K562 (cell line): ENCODE measurements around the gene FBXW12. TPM values are rescaled to one million over a fixed set of nuclear protein-coding genes. Genes with fewer than 3 reads are reported as not detected.

Experiments
- ATAC-seq: fragments of 200-7000 bp; cut with Tn5 transposase; 3 replicates; pipeline ENCODE4 v1.9.1; 2020; ENCODE audit warnings: moderate library complexity
- BruUV-seq: library from RNA; stranded (reverse); fragments of 400-500 nt; replicated peaks from 2 replicates; lab custom pipeline; 2021; lab: Mats Ljungman, UMichigan
- CTCF ChIA-PET: fragments of 300-600 bp; formaldehyde crosslinking; extraction: SDS; loops from one replicate; lab custom pipeline; 2021; ENCODE audit warnings: low intra/inter-chr PET ratio; lab: Yijun Ruan, JAX
- POLR2A ChIA-PET: fragments of 300-600, 350-650 bp; sonication (Branson Sonifier 250); formaldehyde crosslinking; extraction: SDS; loops from one replicate; lab custom pipeline; 2021; ENCODE audit warnings: antibody characterized with exemption, inconsistent platforms; lab: Yijun Ruan, JAX
- DNase-seq, 4 experiments: peaks; one replicate each; pipeline versions ENCODE4 v3.0.0 to v3.0.0-alpha.2; 2011 to 2018; ENCODE audit warnings: low spot score in 3 of 4, mixed read lengths in 3 of 4; ENCODE audit errors: extremely low read depth in 1 of 4
- FAIRE-seq: peaks from 2 replicates; lab custom pipeline; 2011; peaks lifted over from hg19 to GRCh38; lab: Jason Lieb, UNC
- H2AFZ ChIP-seq: 2 replicates; pipeline ENCODE4 v1.6.0; 2011; ENCODE audit warnings: low read depth, low read length, control low read depth, inconsistent platforms
- H3K27ac ChIP-seq: fragments of 200-600 bp; 3 replicates; pipeline ENCODE4 v1.8.0; 2011; ENCODE audit warnings: low read depth, mild to moderate bottlenecking, control low read depth, inconsistent platforms, low read length, moderate library complexity, mixed read lengths; ENCODE audit errors: extremely low read depth
- H3K27me3 ChIP-seq, 2 experiments: fragments of 300-600 bp in 1 of 2; 2 replicates in 1 of 2; 3 replicates in 1 of 2; pipeline versions ENCODE4 v1.6.0 to v1.8.0; 2011; ENCODE audit warnings: inconsistent platforms in 2 of 2, low read length in 2 of 2, mild to moderate bottlenecking in 1 of 2, mixed read lengths in 1 of 2, moderate library complexity in 1 of 2; ENCODE audit not compliant: control insufficient read depth in 2 of 2, insufficient read depth in 2 of 2
- H3K36me3 ChIP-seq: fragments of 300-600 bp; 3 replicates; pipeline ENCODE4 v1.8.0; 2011; ENCODE audit warnings: mild to moderate bottlenecking, low read length, inconsistent platforms; ENCODE audit not compliant: control insufficient read depth, insufficient read depth
- H3K4me1 ChIP-seq, 2 experiments: fragments of 200-600 bp in 1 of 2; replicated peaks in 1 of 2; 2 replicates in 1 of 2; 3 replicates in 1 of 2; pipeline versions ENCODE4 v1.5.1 to v1.8.0; 2011; ENCODE audit warnings: inconsistent platforms in 2 of 2, low read length in 2 of 2, mild to moderate bottlenecking in 1 of 2, mixed read lengths in 1 of 2, moderate library complexity in 1 of 2; ENCODE audit not compliant: control insufficient read depth in 2 of 2, insufficient read depth in 2 of 2
- H3K4me2 ChIP-seq: 2 replicates; pipeline ENCODE4 v1.6.1; 2011; ENCODE audit warnings: low read length, control low read depth, inconsistent platforms, mixed read lengths; ENCODE audit not compliant: insufficient read depth
- H3K4me3 ChIP-seq: fragments of 200-600 bp; sonication (generic), shearing (Covaris generic); 2 replicates; pipeline ENCODE4 v1.5.1; 2016; ENCODE audit warnings: control low read depth, inconsistent platforms
- H3K79me2 ChIP-seq: fragments of 200-600 bp; 3 replicates; pipeline ENCODE4 v1.8.0; 2011; ENCODE audit warnings: low read length, inconsistent platforms; ENCODE audit not compliant: control insufficient read depth, insufficient read depth
- H3K9ac ChIP-seq, 2 experiments: 2 replicates each; pipeline versions ENCODE4 v1.6.0 to v1.6.1; 2011; ENCODE audit warnings: low read depth in 2 of 2, low read length in 2 of 2, control low read depth in 1 of 2, inconsistent platforms in 1 of 2, mild to moderate bottlenecking in 1 of 2, mixed read lengths in 1 of 2; ENCODE audit not compliant: insufficient read depth in 1 of 2
- H3K9me1 ChIP-seq: one replicate; pipeline ENCODE4 v1.6.0; 2011; ENCODE audit warnings: inconsistent platforms, mild to moderate bottlenecking, low read length, moderate library complexity; ENCODE audit not compliant: control insufficient read depth, insufficient read depth
- H3K9me3 ChIP-seq: replicated peaks from 2 replicates; pipeline ENCODE4 v1.5.1; 2011; ENCODE audit warnings: low read depth, low read length, inconsistent platforms; ENCODE audit not compliant: control insufficient read depth, insufficient read depth
- H4K20me1 ChIP-seq: replicated peaks from 2 replicates; pipeline ENCODE4 v1.6.1; 2011; ENCODE audit warnings: low read length, inconsistent platforms, mixed read lengths; ENCODE audit not compliant: control insufficient read depth, insufficient read depth
- ARID3B ChIP-seq: fragments of 250-450 bp; sonication (Bioruptor Pico); IDR thresholded peaks from 2 replicates; pipeline ENCODE4 v1.4.0; 2020; ENCODE audit warnings: borderline replicate concordance
- CBX3 ChIP-seq, 2 experiments: IDR thresholded peaks; 1 replicate in 1 of 2; 2 replicates in 1 of 2; pipeline ENCODE4 v1.6.1; 2012; ENCODE audit warnings: inconsistent platforms in 2 of 2, low read length in 2 of 2, borderline replicate concordance in 1 of 2, control low read depth in 1 of 2
- DNMT1 ChIP-seq: fragments of 450-650 bp; IDR thresholded peaks from 2 replicates; pipeline ENCODE4 v1.6.1; 2016; ENCODE audit warnings: antibody characterized with exemption, mild to moderate bottlenecking
- ELK1 ChIP-seq: sonication (generic); formaldehyde crosslinking; IDR thresholded peaks from 2 replicates; pipeline ENCODE4 v1.8.1; 2022; ENCODE audit warnings: missing genetic modification reagents
- GTF2E2 ChIP-seq: fragments of 200-800 bp; sonication (Bioruptor generic); IDR thresholded peaks from 2 replicates; pipeline ENCODE4 v1.6.1; 2016; ENCODE audit warnings: missing genetic modification characterization, missing compliant biosample characterization
- KLF6 ChIP-seq: fragments of 250-450 bp; sonication (Bioruptor Pico); IDR thresholded peaks from 2 replicates; pipeline ENCODE4 v1.4.0; 2020; ENCODE audit warnings: mild to moderate bottlenecking, moderate library complexity, borderline replicate concordance
- NFATC3 ChIP-seq: fragments of 450-650 bp; IDR thresholded peaks from 2 replicates; pipeline ENCODE4 v1.6.1; 2017; ENCODE audit warnings: mild to moderate bottlenecking
- PCBP2 ChIP-seq: fragments of 200-400 bp; formaldehyde crosslinking; IDR thresholded peaks from 2 replicates; pipeline ENCODE4 v1.6.1; 2018; ENCODE audit warnings: low read length, low read depth, mild to moderate bottlenecking, moderate library complexity; ENCODE audit not compliant: poor library complexity, severe bottlenecking
- PML ChIP-seq: IDR thresholded peaks from 2 replicates; pipeline ENCODE4 v1.6.1; 2012; ENCODE audit warnings: low read length, inconsistent platforms
- SMAD3 ChIP-seq: fragments of 450-650 bp; formaldehyde crosslinking; conservative IDR thresholded peaks from 2 replicates; pipeline ENCODE4 v1.4.0; 2020; ENCODE audit warnings: mild to moderate bottlenecking
- YY1 ChIP-seq, 3 experiments: IDR thresholded peaks; 2 replicates each; pipeline ENCODE4 v1.6.1; 2011; ENCODE audit warnings: low read length in 2 of 3, mild to moderate bottlenecking in 2 of 3, moderate library complexity in 2 of 3, borderline replicate concordance in 1 of 3, control low read depth in 1 of 3, low read depth in 1 of 3; ENCODE audit not compliant: insufficient read depth in 3 of 3, insufficient replicate concordance in 2 of 3, control insufficient read depth in 1 of 3, insufficient read length in 1 of 3; ENCODE audit errors: extremely low read depth in 1 of 3
- ZNF175 ChIP-seq: fragments of 200-800 bp; sonication (Bioruptor generic); IDR thresholded peaks from 2 replicates; pipeline ENCODE4 v1.6.1; 2016; ENCODE audit warnings: low read depth, mild to moderate bottlenecking, missing genetic modification characterization, missing compliant biosample characterization
- ZNF280B ChIP-seq: fragments of 250-450 bp; sonication (Bioruptor Pico); IDR thresholded peaks from 2 replicates; pipeline ENCODE4 v1.5.1; 2021; ENCODE audit warnings: mild to moderate bottlenecking
- ZNF79 ChIP-seq: fragments of 250-450 bp; sonication (Bioruptor Pico); IDR thresholded peaks from 2 replicates; pipeline ENCODE4 v1.4.0; 2020; ENCODE audit warnings: low read depth, mild to moderate bottlenecking, moderate library complexity
- WGBS: fragments of 100-300 bp; shearing (Covaris generic); methylation state at CpG from one replicate; pipeline ENCODE4 v1.1.6; 2016; ENCODE audit warnings: low coverage, mixed read lengths; ENCODE audit not compliant: insufficient coverage; ENCODE audit errors: missing lambda C conversion rate; 5-methylcytosine and 5-hydroxymethylcytosine counted together
- in situ Hi-C: fragments of 300-500 bp; cut with MboI; formaldehyde crosslinking; loops from 4 replicates; pipeline ENCODE4 v1.15.0; 2018; ENCODE audit warnings: inconsistent platforms, mixed read lengths
- intact Hi-C: fragments of 100-400 bp; cut with micrococcal nuclease; formaldehyde crosslinking; loops from 2 replicates; pipeline ENCODE4 v1.14.2; 2022
- polyA plus RNA-seq, 8 experiments: library from polyadenylated mRNA; depleted of rRNA in 4 of 8; stranded (reverse) in 5 of 8; unstranded in 3 of 8; fragments of >200 nt; fragmentation: Nextera tagmentation in 2 of 8; fragmentation: Illumina TruSeq in 1 of 8; extraction: Ambion mirVana in 2 of 8; extraction: Trizol in 1 of 8; gene quantifications; 2 replicates each; pipeline versions ENCODE4 v1.2.1 to v1.2.3, GENCODE V29; 2011 to 2014; ENCODE audit warnings: inconsistent platforms in 1 of 8, missing spikeins in 1 of 8
- total RNA-seq, 7 experiments: library from RNA; depleted of rRNA in 6 of 7; stranded (reverse); fragments of >200 nt in 6 of 7; fragmentation: Illumina TruSeq in 2 of 7; extraction: Trizol in 2 of 7; gene quantifications; 2 replicates each; pipeline versions ENCODE4 v1.2.1 to v1.2.3, GENCODE V29; 2011 to 2021; ENCODE audit warnings: low replicate concordance in 1 of 7

The FBXW12 gene
- total and polyA plus RNA-seq, 9 of the 15 experiments (the other 6 are each of a cell fraction or from before 2014, with no cell fraction given): 0.04 to 0.07 (median 0.06) TPM; not detected in 6

- no peak for TF ChIP-seq DNMT1
Measured at GRCh38 chr3:48430708-48431101, 58.7 kb downstream of the FBXW12 start (continued).

- POLR2A ChIA-PET: no interaction called here
- TF ChIP-seq ZNF79 (no peak), PCBP2 (no peak), KLF6 (CRISPR knock-in tag) (no peak), NFATC3 (no peak), CBX3 (IDR thresholded peaks at IDR 0.05; ENCODE audit: borderline replicate concordance in 1 of 2, low read length in 2 of 2) (no peak), SMAD3 (no peak), YY1 (IDR thresholded peaks at IDR 0.05; ENCODE audit: borderline replicate concordance in 1 of 3, control insufficient read depth in 1 of 3, extremely low read depth in 1 of 3, insufficient read depth in 3 of 3, insufficient read length in 1 of 3, insufficient replicate concordance in 2 of 3, low read depth in 1 of 3, low read length in 2 of 3) (no peak), PML (no peak), ELK1 (no peak), ZNF175 (no peak), ARID3B (CRISPR knock-in tag) (no peak), GTF2E2 (no peak), ZNF280B (CRISPR knock-in tag) (no peak)
- in situ Hi-C loops: loop anchor here (10.0 kb wide), 2 partner anchors 197 to 237 kb away; no protein-coding TSS in a partner anchor
Measured at GRCh38 chr3:48431224-48432029, 59.4 kb downstream of the FBXW12 start.

More at GRCh38 chr3:48431224-48432029, 59.4 kb downstream of the FBXW12 start:
- Histone ChIP-seq H2AFZ (no peak overlapping the region), H3K4me3 (no peak overlapping the region), H3K79me2 (peaks cover 2% of the 10 kb centered on the region; the same call in 2 of the 3 replicates), H3K4me2 (no peak overlapping the region), H4K20me1 (no peaks in the 10 kb centered on the region), H3K36me3 (peaks cover 32% of the 10 kb centered on the region; the same call in 2 of the 3 replicates), H3K27ac (no peak overlapping the region), H3K9me3 (no peaks in the 10 kb centered on the region), H3K27me3 (no peaks in the 10 kb centered on the region), H3K9ac (no peak overlapping the region), H3K4me1 (peaks cover 14 to 34% of the 10 kb centered on the region in 2 experiments; a peak in 4 of 5 replicates), H3K9me1 (no peaks in the 10 kb centered on the region)
- no TSS peak for BruUV-seq
- WGBS: 75% methylated on average over 8 of the region's 8 CpGs
- CTCF ChIA-PET: no interaction called here
- DNase-seq (no peak), ATAC-seq (no peak), FAIRE-seq (no peak)
- intact Hi-C loops: no loop called here
